Activated CD4-positive, alpha-beta T cell treated with anti-CD3 and anti-CD28 coated beads, Interleukin-2, amount 50 U/mL, for 4 hours (primary cell): Measurements from ENCODE around the gene PCDHA9.
"Not testable (repeated sequence)": the region's sequence is repeated elsewhere in the genome, so short reads cannot be mapped to it uniquely, and the experiment has no call there.

ENCODE experiments used
- DNase-seq, 2 experiments: peaks; one replicate each; pipeline ENCODE4 v3.0.0-alpha.2; 2020

The PCDHA9 gene

DNA sequence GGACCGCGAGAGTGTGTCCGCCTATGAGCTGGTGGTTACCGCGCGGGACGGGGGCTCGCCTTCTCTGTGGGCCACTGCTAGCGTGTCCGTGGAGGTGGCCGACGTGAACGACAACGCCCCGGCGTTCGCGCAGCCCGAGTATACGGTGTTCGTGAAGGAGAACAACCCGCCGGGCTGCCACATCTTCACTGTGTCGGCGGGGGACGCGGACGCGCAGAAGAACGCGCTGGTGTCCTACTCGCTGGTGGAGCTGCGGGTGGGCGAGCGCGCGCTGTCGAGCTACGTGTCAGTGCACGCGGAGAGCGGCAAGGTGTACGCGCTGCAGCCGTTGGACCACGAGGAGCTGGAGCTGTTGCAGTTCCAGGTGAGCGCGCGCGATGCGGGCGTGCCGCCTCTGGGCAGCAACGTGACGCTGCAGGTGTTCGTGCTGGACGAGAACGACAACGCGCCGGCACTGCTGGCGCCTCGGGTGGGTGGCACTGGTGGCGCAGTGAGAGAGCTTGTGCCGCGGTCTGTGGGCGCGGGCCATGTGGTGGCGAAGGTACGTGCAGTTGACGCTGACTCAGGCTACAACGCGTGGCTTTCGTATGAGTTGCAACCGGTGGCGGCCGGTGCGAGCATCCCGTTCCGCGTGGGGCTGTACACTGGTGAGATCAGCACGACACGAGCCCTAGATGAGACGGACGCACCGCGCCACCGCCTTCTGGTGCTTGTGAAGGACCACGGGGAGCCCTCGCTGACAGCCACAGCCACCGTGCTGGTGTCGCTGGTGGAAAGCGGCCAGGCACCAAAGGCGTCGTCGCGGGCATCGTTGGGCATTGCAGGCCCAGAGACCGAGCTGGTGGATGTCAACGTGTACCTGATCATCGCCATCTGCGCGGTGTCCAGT lies 12.3 kb upstream of the PCDHA9 start:
- DNase-seq: no peak

- no peak for DNase-seq
Observed at GRCh38 chr5:140840978-140841962, 6.9 kb upstream of the PCDHA9 start, which contains the start of gene PCDHA8. Gene PCDHA8, plus strand, starts transcription at chr5:140841187. Its CDS starts 135 bp downstream, at chr5:140841322.

GRCh38 chr5:140842798-140843733 lies 5.1 kb upstream of the PCDHA9 start:
- DNase-seq: no peak

- not testable (repeated sequence) for DNase-seq
Observed at GRCh38 chr5:140849831-140850634, 1.9 kb downstream of the PCDHA9 start.

GRCh38 chr5:140855772-140856674 lies 7.8 kb downstream of the PCDHA9 start, which contains the start of gene PCDHA10:
Gene PCDHA10, plus strand, starts transcription at chr5:140855897. Its CDS starts 152 bp downstream, at chr5:140856049.
- DNase-seq: no peak

DNA sequence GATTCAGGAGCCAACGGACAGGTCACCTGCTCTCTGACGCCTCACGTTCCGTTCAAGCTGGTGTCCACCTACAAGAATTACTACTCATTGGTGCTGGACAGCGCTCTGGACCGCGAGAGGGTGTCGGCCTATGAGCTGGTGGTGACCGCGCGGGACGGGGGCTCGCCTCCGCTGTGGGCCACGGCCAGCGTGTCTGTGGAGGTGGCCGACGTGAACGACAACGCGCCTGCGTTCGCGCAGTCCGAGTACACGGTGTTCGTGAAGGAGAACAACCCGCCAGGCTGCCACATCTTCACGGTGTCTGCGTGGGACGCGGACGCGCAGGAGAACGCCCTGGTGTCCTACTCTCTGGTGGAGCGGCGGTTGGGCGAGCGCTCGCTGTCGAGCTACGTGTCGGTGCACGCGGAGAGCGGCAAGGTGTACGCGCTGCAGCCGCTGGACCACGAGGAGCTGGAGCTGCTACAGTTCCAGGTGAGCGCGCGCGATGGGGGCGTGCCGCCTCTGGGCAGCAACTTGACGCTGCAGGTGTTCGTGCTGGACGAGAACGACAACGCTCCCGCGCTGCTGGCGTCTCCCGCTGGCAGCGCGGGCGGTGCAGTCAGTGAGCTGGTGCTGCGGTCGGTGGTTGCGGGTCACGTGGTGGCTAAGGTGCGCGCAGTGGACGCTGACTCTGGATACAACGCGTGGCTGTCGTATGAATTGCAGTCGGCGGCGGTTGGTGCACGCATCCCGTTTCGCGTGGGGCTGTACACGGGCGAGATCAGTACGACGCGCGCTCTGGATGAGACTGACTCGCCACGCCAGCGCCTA lies 9.2 kb downstream of the PCDHA9 start:
- DNase-seq: no peak

GRCh38 chr5:140857987-140858240 lies 9.7 kb downstream of the PCDHA9 start:
- DNase-seq: no peak

DNA sequence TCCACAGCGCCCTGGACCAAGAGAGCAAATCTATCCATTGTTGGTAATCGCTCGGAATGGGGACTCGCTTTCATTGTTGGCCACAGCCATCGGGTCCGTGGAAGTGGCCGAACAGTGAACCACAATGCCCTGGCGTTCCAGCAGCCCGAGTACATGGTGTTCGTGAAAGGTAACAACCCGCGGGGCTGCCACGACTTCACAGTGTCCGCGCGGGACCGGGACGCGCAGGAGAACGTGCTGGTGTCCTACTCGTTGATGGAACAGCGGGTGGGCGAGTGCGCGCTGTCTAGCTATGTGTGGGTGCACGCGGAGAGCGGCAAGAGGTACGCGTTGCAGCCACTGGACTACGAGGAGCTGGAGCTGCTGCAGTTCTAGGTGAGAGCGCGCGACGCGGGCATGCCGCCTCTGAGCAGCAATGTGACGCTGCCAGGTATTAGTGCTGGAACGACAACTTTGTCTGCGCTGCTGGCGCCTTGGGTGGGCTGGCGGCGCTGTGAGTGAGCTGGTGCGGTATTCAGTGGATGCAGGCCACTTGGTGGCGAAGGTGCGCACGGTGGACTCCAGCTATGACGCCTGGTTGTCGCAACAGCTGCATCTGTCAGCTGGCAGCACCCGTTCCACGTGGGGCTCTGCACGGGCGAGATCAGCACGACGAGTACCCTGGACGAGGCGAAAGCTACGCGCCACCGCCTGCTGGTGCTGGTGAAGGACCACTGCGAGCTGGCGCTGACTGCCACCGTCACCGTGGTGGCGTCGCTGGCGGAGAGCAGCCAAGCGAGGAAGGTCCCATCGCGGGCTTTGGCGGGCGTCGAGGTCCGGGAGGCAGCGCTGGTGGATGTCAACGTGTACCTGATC lies 14.5 kb downstream of the PCDHA9 start:
- no peak for DNase-seq

- no peak for DNase-seq
Observed at GRCh38 chr5:140868721-140869554, 20.8 kb downstream of the PCDHA9 start, which contains the start of gene PCDHA11. Gene PCDHA11, plus strand, starts transcription at chr5:140868957. Its CDS starts 147 bp downstream, at chr5:140869104.

DNA sequence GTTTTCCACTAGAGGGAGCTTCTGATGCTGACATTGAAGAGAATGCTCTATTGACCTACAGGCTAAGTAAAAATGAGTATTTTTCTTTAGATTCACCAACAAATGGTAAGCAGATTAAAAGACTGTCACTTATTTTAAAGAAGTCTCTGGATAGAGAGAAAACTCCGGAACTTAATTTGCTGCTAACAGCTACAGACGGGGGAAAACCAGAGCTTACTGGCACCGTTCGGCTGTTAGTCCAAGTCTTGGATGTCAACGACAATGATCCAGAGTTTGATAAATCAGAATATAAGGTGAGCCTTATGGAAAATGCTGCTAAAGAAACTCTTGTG lies 21.3 kb downstream of the PCDHA9 start:
- no peak for DNase-seq

- no peak for DNase-seq
Observed at GRCh38 chr5:140870221-140871201, 22.3 kb downstream of the PCDHA9 start.

DNA sequence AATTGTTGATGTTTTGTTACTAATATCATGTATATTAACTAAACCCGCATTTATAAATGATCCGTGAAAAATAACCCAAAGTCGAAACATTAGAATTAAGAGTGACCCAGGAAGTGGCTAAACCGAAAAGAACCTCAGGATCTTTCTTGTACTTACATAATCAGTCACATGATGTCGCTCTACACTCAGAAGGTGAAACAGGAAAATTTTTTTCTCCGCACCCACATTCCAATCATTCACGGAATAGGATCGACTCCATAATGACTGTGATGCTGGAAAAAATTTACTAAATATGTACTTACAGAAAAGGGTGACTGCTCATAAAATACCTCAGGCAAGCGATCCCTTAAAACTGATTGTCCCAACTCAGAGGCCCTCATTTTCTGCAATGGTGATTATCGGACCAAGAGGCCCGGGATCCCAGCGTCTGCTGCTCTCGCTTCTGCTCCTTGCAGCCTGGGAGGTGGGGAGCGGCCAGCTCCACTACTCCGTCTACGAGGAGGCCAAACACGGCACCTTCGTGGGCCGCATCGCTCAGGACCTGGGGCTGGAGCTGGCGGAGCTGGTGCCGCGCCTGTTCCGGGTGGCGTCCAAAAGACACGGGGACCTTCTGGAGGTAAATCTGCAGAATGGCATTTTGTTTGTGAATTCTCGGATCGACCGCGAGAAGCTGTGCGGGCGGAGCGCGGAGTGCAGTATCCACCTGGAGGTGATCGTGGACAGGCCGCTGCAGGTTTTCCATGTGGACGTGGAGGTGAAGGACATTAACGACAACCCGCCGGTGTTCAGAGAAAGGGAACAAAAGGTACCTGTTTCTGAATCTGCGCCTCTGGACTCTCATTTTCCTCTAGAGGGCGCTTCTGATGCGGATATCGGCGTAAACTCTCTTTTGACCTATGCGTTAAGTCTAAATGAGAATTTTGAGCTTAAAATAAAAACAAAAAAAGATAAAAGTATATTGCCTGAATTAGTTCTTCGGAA lies 27.2 kb downstream of the PCDHA9 start, which contains the start of gene PCDHA12:
Gene PCDHA12, plus strand, starts transcription at position 224 of the 981 bp plus-strand sequence. Its CDS starts 165 bp downstream, at position 389.
- DNase-seq: no peak

DNA sequence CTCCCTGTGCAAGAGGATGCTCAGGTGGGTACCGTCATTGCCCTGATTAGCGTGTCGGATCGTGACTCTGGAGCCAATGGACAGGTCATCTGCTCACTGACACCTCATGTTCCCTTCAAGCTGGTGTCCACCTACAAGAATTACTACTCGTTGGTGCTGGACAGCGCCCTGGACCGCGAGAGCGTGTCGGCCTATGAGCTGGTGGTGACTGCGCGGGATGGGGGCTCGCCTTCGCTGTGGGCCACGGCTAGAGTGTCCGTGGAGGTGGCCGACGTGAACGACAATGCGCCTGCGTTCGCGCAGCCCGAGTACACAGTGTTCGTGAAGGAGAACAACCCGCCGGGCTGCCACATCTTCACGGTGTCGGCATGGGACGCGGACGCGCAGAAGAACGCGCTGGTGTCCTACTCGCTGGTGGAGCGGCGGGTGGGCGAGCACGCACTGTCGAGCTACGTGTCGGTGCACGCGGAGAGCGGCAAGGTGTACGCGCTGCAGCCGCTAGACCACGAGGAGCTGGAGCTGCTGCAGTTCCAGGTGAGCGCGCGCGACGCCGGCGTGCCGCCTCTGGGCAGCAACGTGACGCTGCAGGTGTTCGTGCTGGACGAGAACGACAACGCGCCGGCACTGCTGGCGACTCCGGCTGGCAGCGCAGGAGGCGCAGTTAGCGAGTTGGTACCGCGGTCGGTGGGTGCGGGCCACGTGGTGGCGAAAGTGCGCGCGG lies 28.5 kb downstream of the PCDHA9 start:
- DNase-seq: not testable (repeated sequence)

DNA sequence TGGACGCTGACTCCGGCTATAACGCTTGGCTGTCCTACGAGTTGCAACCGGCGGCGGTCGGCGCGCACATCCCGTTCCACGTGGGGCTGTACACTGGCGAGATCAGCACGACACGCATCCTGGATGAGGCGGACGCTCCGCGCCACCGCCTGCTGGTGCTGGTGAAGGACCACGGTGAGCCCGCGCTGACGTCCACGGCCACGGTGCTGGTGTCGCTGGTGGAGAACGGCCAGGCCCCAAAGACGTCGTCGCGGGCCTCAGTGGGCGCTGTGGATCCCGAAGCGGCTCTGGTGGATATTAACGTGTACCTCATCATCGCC lies 29.0 kb downstream of the PCDHA9 start:
- DNase-seq: no peak
